GM21528 (cell line): ENCODE measurements around the gene FBXO9.

ENCODE experiments used
- ATAC-seq: cut with Tn5 transposase; IDR thresholded peaks from one replicate; pipeline ENCODE4 v1.9.1; 2021; ENCODE audit warnings: mild to moderate bottlenecking, moderate library complexity; ENCODE audit not compliant: unreplicated experiment, low FRiP score

The FBXO9 gene

DNA sequence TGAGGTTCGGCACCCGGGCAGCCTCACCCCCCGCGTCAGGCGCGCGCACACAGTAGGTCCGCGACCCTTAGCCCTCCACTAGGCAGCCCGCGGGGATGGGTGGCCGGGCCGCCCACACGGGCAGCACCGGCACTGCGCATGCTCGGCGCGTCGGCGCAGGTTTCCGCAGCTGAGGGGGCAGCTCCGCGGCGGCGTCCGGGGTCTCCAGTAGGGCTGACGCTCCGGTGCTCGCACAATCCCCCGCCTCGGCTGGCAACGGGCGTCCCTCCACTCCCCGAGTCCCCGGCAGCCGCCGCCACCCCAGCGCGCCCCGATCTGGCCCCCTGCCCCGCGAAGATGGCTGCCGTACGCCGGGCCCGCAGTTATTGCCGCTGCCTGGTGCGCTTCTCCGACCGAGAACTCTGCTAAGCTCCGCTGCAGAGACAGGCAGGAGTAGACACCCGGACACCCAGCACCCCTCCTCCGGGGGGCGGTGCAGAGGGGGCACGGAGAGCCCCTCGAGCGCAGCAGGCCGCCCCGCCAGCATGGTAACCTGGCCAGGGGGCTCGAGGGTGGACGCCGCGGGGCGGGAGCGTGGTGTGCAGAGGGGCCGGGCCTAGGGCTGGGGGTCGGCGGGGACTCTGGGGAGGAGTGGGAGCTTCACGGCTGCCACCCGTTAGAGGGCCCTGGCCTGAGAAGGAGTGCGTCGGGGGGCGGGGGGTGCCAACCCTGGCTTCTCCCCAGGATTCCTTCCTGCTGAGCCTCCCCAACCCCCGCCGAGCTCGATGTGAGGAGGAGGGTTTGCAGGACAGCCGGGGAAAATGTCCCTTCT is at the start of gene FBXO9:
Gene FBXO9 (plus strand): TSS at position 139 of the 811 bp plus-strand sequence. CDS start 386 bp downstream, at position 525.
- ATAC-seq = peak; percentile 60

DNA sequence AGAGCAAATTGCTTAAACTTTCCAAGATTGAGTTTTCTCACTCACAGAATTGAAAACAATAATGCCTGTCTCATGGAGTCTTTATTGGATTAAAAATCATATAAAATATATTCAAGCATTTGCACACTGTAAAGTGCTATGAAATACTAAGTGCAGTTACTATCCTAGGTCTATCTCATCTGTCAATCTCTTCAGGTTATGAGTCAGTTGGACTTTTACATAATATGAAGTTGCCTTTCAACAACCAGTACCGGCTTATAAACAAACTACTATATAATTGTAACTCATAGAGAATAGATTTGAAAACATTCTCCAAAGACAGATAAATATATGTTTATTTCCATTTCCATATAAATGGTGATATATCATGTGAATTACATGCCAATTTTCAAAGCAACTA is 49.7 kb upstream of the FBXO9 start:
- no peak for ATAC-seq

DNA sequence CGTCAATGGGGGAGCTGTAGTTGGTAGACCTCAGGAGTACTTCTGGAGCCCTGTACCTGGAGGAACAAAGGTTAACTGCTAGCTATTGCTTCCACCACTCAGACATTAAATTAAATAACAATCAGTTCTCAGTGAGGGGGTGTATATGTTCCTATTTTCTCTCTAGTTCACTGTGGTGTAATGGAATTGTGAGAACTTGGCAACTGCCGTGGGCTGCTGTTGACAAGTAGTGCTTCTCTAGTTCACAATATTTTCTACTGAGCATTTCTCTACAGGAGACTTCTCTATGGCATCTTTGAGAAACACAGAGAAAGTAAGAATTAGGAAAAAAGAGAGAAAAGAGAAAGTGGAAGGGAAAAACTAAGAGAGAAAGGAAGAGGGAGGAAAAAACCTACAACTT is 46.8 kb upstream of the FBXO9 start:
- no peak for ATAC-seq

DNA sequence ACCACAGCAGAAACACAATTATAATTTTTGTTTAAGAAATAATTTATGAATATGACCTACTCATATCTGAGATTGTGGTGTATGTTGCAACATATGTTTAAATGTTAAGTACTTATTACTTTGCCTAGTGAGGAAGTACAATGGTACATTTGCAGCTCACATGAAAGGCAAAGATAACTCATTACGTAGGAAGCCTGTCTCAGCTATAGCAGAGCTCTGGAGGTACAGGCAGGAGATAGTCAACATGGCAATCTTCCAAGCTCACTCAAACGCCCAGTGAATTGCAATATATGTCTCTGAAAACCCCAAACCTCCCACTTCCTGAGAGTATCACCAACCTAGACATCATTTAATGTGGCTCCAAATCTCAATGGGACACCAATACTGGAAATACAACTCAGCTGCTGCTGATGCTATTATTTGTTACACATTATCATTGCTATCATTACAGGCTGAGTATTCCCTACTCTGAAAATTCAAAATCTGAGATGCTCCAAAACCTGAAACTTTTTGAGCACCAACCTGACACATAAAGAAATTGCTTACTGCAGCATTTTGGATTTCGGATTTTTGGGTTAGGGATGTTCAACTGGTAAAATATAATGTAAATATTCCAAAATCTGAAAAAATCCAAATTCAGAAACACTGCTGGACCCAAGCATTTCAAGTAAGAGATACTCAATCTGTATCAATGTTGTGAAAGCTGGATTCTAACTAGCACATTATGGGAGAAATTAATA is 45.0 kb upstream of the FBXO9 start:
- ATAC-seq = no peak

DNA sequence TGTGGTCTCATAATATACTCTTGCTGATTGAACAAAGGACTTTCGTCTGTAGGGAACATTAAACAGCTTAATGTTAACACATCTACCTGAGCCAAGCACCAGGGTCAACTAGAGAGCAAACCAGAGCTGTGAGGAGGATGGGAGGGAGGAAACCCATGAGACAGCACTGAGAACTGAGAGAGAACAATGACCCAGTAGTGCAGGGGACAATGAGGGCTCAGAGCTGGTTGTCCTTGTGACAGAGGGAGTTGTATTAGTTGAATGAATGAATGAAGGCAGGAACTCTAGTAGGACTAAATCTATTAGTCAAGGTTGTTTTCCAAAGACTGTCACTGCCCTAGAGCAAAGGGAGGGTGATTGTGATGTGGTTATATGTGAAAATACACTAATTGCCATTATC is 41.9 kb upstream of the FBXO9 start:
- ATAC-seq = no peak

DNA sequence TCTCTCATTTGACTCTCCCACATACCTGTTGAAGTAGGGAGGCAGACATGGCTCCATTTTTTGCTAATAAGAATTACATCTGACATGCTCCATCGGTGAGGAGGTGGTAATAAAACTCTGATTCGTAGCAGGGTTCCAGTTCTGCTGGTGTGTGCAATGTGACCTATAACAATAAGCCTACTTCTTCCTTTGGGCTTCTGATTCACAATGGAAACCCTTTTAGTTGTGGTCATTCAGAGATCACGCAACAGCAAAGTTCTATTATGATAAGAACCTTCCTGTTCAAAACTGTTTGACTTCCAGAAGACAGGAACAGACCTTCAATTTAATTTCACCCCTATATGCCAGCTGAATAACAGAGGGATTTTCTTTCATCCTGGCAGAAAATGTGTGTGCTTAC is 38.7 kb upstream of the FBXO9 start:
- ATAC-seq = no peak

DNA sequence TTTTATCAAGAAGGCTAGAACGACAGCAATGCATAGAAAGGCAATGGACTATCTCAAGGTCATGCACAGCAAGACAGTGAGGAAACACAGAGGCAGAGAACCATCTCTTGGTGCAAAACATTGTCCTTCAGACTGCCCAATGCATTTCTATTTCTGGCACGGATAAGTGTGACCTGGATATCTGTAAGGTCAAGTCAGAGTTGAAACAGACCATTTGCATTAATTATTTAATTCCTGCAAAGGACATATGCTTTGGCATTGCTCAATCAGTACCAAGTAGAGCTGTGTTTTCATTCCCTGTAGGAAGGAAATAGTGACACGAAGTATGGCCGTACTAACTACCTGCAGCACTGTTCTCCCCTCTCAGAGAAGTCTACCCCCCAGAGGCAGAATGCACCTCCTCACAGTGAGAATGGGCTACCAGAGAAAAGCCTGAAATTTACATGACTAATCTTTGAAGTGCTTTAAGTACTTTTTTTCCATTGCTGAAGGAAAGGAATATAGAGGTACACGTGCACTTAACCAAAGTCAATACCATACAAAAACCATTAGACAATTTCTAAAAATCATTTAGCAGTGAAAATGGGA is 38.0 kb upstream of the FBXO9 start:
- ATAC-seq = no peak

DNA sequence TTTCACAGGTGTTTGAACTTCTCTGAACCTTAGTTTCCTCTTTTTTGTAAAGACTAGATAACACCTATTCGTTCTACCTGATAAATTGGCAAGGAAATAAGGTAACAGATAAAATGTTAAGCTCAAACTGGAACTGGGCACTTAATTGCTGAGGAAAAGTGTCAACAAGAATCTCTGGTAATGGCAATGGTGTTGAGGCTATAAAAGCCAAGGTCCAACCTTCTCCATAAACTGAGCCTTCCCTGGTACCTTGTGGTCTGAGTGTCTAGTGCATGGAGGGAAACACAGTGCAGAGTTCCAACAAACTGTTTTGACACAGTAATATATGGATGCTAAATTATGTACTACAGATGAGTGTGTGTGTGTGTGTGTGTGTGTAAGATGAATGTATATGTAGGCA is 36.7 kb upstream of the FBXO9 start:
- no peak for ATAC-seq

DNA sequence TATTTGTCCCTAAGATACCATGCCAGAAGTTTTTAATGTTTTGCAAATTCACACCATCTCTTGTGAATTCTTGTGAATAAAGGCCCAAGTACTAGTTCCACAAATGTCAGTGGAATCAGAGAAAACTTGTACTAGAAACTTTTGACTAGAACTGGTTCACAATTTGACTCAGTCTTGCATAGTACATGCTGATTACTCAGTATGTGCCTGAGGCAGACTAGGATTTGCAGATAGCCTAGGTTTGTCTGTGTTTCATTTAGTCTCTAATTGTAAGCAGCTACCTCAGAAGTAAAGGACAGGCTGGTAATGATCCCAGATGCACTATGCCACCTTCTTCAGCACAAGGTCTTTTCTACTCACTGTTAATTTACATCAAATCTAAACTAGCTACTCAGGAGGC is 35.9 kb upstream of the FBXO9 start:
- no peak for ATAC-seq

DNA sequence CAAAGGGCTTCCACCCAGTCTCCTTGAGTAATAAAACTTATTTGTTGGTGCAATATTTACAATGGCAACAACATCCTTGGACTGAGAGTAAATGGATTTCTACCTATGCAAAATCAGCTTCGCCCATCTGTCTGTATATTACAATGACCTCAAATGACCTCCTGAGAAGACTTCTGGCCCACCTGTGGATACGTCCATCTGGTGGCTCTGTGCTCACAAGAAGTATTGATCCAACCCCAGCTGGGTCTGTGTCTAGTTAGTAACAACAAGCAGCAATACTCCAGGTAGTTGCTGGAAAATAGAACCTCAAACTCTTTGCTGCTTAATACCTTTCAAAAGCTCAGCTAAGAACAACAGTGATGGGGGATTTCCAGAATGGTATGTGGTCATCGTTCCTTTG is 35.4 kb upstream of the FBXO9 start:
- no peak for ATAC-seq

DNA sequence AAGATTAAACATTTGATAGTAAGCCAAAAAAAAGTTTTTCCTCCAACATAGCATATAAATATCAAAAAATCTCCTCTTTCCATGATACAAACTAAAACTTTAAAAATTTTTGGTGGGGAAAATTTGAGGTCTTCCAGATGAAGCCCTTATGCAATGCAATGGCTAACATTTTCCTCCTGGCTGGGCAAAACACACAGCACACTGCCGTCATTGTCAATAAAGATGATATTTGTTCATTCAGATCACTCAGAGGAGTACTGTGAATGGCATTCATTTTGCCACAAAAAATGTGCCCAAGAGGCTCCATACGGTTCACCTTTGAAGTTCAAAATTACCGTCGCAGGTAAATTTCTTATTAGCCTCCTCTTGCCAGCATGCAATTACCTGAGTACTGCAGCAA is 33.9 kb upstream of the FBXO9 start:
- no peak for ATAC-seq

DNA sequence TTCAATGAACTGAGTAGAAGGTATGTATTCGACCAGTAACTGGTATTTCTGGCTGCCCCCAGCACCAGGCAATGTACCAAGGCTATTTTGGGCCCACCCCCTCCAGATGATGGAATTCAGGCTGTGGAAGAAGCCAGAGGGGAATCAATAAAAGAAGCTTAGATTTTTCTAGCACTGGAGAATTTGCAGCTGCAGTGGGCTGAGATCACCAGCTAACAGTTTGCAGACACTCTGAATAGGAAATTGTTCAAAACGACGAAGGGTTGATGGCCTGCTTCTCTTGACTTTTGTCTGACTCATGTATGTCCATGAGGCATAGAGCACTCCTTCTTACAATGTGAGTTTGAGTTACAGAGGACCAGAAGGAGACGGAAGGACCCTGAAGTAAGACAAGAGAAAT is 32.4 kb upstream of the FBXO9 start:
- no peak for ATAC-seq

DNA sequence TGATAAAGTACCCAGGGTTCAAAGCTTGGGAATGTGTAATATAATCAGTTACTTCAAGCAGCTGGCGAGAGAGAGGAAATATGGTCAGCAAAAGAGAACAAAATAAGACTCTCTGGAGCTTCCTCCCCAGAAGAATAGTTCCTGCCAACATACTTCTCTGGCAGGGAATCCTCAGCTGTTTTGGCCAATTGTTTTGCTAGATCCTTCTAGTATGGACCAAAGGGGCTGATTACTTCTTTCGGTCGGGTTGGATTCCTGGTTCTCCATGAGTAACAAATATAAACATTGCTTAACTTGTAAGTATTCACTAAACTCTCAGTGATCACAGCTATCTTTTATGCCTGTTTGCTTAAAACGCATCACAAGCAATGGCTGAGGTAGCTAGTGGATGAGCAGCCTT is 31.4 kb upstream of the FBXO9 start:
- ATAC-seq = no peak

DNA sequence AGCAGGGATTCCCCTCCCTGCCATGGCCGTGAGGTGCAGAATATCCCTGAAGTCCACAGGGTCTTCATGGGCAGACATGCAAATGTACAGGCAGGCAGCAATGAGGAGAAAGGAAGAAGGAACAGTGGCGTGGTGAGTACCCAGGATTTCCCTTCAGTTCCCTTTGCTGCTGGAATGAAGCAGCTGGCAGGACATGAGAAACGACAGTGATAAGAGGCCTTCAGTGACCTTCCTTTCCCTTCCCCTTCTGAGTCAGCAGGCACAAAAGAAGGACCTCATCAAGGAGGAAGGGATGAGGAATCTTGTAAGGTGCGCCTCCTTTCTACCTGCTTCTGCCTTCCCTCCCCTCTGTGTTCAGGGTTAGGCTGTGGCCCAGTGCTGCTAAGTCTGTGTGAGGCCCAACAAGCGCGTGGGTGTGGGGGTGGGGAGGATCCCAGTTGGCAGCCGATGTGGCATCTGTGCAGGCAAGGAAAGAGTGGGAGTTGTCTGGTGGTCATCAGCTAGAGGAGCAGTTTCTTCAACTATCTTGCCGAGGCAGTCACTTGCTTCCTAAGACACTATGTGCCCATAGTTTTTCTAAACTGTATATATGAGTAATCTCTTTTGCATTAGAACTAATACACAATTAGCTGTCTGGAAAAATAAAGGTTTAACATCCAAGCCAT is 29.5 kb upstream of the FBXO9 start:
- ATAC-seq = no peak

DNA sequence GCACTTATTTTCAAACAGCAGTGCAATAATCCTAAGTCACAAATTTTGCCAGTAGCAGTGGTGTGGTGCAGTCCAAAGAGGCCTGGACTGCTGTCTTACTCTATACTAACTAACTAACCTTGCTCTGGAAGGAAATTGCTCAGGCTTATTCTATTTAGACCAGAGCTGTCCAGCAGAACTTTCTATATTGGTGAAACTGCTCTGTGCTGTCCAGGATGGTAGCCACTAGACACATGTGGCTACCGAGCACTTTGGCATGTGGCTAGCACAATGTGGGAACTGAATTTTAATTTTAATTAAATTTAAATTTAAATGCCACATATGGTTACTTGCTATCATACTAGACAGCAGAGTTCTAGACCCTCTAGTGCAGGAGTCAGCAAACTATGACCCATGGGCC is 27.1 kb upstream of the FBXO9 start:
- ATAC-seq = no peak

DNA sequence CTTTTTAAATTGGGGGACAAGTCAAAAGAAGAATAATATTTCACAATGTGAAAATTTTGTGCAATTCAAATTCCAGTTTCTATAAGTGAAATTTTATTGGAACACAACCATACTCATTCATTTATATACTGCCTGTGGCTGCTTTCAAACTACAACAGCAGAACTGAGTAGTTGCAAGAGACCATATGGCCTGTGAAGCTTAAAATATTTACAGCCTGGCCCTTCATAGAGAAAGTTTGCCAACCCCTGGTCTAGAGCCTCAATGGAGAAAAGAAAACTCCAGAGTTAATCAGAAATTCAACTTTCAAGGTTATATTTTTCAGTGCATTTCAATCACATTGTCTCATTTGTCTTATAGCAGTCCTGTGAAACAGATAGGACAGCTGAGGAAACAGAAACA is 26.6 kb upstream of the FBXO9 start:
- no peak for ATAC-seq

DNA sequence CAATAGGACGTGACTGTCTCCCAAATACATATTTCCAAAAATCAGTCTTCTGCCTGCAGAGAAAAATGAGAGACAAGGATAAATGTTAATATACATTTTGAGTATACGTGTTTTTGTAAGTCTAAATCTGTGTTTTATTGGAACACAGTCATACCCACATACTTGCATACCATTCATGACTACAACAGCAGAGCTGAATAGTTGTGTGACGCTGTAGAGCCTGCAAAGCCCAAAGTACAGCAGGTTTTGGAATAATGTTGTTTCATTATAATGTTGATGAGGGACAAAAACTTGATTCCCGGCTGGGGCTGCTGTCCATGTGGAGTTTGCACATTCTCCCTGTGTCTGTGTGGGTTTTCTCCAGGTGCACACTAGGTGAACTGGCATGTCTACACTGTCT is 23.8 kb upstream of the FBXO9 start:
- no peak for ATAC-seq

DNA sequence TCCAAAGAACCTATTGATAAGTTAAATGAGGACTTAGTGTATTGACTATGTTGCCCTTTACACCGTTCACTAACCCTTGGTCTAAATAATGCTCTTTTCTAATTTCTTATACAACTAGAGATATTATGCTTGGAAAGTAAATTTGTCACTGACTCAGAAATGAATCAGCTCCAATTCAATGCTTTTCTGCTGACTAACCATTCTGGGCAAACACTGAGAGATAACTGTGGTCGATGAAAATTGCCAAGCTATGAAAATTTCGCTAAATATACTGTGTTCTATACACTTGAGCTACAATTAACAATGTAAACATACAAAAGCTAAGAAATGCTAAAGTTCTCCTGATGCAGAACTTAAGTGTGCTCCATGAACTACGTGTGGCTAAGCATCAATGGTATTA is 23.1 kb upstream of the FBXO9 start:
- ATAC-seq = no peak

DNA sequence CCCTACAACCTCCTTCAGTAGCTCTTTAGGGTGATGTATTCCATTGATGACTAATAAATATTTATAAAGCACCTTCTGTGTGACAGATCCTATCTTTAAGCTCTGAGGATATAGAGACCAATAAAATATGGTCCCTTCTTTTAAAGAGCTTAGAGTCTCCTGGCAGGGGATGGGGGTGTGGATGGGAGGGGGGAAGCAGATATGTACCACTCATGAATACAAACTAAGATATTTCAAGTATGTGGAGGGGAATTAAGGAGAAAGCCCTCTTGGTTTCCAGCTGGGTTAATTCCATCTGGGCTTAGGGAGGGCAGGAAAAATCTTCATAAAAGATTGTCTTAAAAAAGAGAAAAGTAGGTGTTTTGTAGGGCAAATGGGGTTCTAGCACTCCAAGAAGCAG is 21.6 kb upstream of the FBXO9 start:
- no peak for ATAC-seq

DNA sequence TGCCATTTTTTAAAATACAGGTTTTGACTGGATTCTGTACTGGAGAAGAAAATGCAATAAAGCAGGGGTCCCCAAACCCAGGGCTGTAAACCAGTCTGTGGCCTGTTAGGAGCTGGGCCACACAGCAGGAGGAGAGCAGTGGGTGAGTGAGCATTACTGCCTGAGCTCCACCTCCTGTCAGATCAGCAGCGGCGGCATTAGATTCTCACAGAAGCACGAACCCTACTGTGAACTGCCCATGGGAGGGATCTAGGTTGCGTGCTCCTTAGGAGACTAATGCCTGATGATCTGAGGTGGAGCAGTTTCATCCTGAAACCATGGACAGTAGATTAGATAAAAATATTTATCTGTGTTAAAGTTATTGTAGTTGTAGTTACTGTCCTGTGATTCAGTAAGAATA is 21.1 kb upstream of the FBXO9 start:
- no peak for ATAC-seq

DNA sequence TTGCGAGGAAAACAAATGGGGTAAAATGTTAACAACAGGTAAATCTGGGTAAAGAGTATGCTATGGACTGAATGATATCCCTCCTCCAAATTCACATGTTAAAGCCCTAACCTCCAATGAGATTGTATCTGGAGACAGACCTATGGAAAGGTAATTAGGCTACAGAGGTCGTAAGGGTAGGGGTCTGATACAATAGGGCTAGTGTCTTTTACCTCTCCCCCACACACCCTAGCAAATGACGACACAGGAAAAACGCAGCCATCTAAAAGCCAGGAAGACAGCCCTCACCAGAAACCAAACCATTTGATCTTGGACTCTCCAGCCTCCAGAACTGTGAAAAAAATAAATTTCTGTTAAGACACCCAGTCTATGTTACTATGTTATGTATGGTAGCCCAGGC is 20.6 kb upstream of the FBXO9 start:
- no peak for ATAC-seq
